Measurements from ENCODE around the gene CFAP61. TPM values are rescaled to one million over a fixed set of nuclear protein-coding genes. Genes with fewer than 3 reads are reported as not detected.

The CFAP61 gene
- total RNA-seq, 4 donors from 2014 or later, result 17.1 to 94.8 (median 41.4) TPM

DNA sequence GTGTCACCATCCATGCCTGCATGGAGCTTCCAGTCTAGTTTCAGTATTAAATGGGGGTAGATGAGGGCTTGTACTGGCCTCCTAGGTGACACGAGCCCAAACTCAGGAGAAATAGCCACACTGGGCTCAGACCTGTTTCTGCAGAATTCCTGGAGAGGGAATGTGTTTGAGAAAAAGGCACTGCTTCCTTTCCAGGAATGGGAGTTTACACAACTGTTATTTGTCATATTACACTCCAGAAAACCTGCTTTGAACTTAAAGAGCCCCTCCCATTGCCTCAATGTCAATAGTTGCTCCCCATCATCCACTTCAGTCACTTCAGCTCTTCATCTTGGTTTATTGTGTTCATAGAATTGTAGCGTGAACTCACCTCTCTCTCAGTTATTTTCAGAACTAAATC is 151.5 kb downstream of the CFAP61 start:
- Histone ChIP-seq H3K36me3 (peaks cover 0 to 17% of the 10 kb centered on the region in 2 donors), H3K4me1 (peaks cover 32 to 44% of the 10 kb centered on the region in 2 donors), H3K9me3 (no peaks in the 10 kb centered on the region), H3K27me3 (no peaks in the 10 kb centered on the region), H3K27ac (peak overlapping the region; percentile 58 to 86 (median 75)), H3K4me3 (no peak overlapping the region)
- intact Hi-C loops (cut with DNase I; ENCODE audit: low total_unique reads), result no loop called here
- ATAC-seq (no peak), DNase-seq (no peak)
- TF ChIP-seq, protein P1, sequence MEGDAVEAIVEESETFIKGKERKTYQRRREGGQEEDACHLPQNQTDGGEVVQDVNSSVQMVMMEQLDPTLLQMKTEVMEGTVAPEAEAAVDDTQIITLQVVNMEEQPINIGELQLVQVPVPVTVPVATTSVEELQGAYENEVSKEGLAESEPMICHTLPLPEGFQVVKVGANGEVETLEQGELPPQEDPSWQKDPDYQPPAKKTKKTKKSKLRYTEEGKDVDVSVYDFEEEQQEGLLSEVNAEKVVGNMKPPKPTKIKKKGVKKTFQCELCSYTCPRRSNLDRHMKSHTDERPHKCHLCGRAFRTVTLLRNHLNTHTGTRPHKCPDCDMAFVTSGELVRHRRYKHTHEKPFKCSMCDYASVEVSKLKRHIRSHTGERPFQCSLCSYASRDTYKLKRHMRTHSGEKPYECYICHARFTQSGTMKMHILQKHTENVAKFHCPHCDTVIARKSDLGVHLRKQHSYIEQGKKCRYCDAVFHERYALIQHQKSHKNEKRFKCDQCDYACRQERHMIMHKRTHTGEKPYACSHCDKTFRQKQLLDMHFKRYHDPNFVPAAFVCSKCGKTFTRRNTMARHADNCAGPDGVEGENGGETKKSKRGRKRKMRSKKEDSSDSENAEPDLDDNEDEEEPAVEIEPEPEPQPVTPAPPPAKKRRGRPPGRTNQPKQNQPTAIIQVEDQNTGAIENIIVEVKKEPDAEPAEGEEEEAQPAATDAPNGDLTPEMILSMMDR (IDR thresholded peaks at IDR 0.05 in 4 of 5, conservative IDR thresholded peaks at IDR 0.05 in 1 of 5), result no peak
- no peak for TF ChIP-seq POLR2A (IDR thresholded peaks at IDR 0.05)
- in situ Hi-C loops (cut with MboI; ENCODE audit: low sequenced_read_pairs in 4 of 4), result no loop called here

DNA sequence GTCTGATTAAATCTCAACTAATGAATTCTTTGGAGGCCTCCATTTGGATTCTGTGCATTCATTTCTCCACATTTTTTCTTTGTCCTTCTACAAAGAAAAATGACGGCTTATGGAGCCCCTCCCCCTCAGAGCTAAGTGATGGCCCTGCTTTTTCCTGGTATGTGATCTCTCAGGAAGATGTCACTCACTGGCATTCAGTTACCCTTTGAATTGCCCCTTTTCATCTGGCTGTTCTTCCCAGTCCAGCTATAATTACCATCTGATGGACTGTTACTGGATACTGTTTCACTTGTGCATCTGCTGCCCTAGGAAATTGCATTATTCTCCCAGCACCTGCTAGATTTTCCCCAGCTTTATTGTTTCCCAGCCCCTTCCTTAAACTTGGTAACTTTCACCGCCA is 151.9 kb downstream of the CFAP61 start:
- Histone ChIP-seq H3K9me3 (no peaks in the 10 kb centered on the region), H3K27me3 (no peaks in the 10 kb centered on the region), H3K4me3 (no peak overlapping the region), H3K27ac (peak overlapping the region; percentile 58 to 86 (median 75)), H3K36me3 (peaks cover 0 to 14% of the 10 kb centered on the region in 2 donors), H3K4me1 (peaks cover 32 to 44% of the 10 kb centered on the region in 2 donors)
- no peak for DNase-seq
- peak; percentile 59 to 68 for ATAC-seq
- in situ Hi-C loops (cut with MboI; ENCODE audit: low sequenced_read_pairs in 4 of 4), result no loop called here
- TF ChIP-seq POLR2A (IDR thresholded peaks at IDR 0.05), result no peak
- TF ChIP-seq, protein P1 (IDR thresholded peaks at IDR 0.05 in 4 of 5, conservative IDR thresholded peaks at IDR 0.05 in 1 of 5), result no peak
- intact Hi-C loops (cut with DNase I; ENCODE audit: low total_unique reads), result no loop called here

- in situ Hi-C loops (cut with MboI; ENCODE audit: low sequenced_read_pairs in 4 of 4), result loop anchor here in 1 of 4 donors (5.0 kb wide), 1 partner anchor 58 kb away; no protein-coding TSS in a partner anchor
- peak; percentile 47 to 58 for ATAC-seq
- peaks cover 34 to 44% of the 10 kb centered on the region in 2 donors for H3K4me1 ChIP-seq
- H3K36me3 ChIP-seq, result peaks cover 0 to 6% of the 10 kb centered on the region in 2 donors
- intact Hi-C loops (cut with DNase I; ENCODE audit: low total_unique reads), result no loop called here
- H3K27me3 ChIP-seq, result no peaks in the 10 kb centered on the region
- DNase-seq, result peak; percentile 32 to 37
- peak overlapping the region; percentile 58 to 86 (median 75) for H3K27ac ChIP-seq
- H3K9me3 ChIP-seq, result no peaks in the 10 kb centered on the region
- H3K4me3 ChIP-seq, result no peak overlapping the region
- no peak for TF ChIP-seq POLR2A (IDR thresholded peaks at IDR 0.05)
- TF ChIP-seq, protein P1 (IDR thresholded peaks at IDR 0.05 in 4 of 5, conservative IDR thresholded peaks at IDR 0.05 in 1 of 5), result no peak
These were observed 153.0 kb downstream of the CFAP61 start for GRCh38 chr20:20205141-20205861.

- intact Hi-C loops (cut with DNase I; ENCODE audit: low total_unique reads), result no loop called here
- H3K9me3 ChIP-seq, result no peaks in the 10 kb centered on the region
- in situ Hi-C loops (cut with MboI; ENCODE audit: low sequenced_read_pairs in 4 of 4), result loop anchor here in 1 of 4 donors (5.0 kb wide), 1 partner anchor 59 kb away; no protein-coding TSS in a partner anchor
- ATAC-seq (peak; percentile 61 to 71), DNase-seq (peak; percentile 37 to 52)
- peaks cover 0 to under 1% of the 10 kb centered on the region in 2 donors for H3K36me3 ChIP-seq
- no peak for TF ChIP-seq POLR2A (IDR thresholded peaks at IDR 0.05)
- TF ChIP-seq, protein P1 (IDR thresholded peaks at IDR 0.05 in 4 of 5, conservative IDR thresholded peaks at IDR 0.05 in 1 of 5), result no peak
- no peak overlapping the region for H3K4me3 ChIP-seq
- H3K4me1 ChIP-seq, result peaks cover 38 to 44% of the 10 kb centered on the region in 2 donors
- no peaks in the 10 kb centered on the region for H3K27me3 ChIP-seq
- H3K27ac ChIP-seq, result peak overlapping the region; percentile 58 to 86 (median 75)
These were observed 153.5 kb downstream of the CFAP61 start for GRCh38 chr20:20205862-20206236.
